Cerebellar nuclear complex (tissue), 1 donor: ENCODE data around the gene CPB2.

Experiments
- DNase-seq, 2 experiments: peaks; one replicate each; lab custom pipeline; 2025; lab: John Stamatoyannopoulos, UW

CPB2 gene

GRCh38 chr13:46104868-46105267 is at the start of gene CPB2:
TSS of gene CPB2 (minus strand) at chr13:46105033. CDS start at chr13:46105009, 24 bp downstream.
- DNase-seq, result no peak

- no peak for DNase-seq
Measured at GRCh38 chr13:46154136-46154801, 49.4 kb upstream of the CPB2 start.

GRCh38 chr13:46152627-46153328 is 47.9 kb upstream of the CPB2 start:
- DNase-seq, result no peak

GRCh38 chr13:46150134-46150693 is 45.4 kb upstream of the CPB2 start:
- no peak for DNase-seq

GRCh38 chr13:46149272-46150133 is 44.7 kb upstream of the CPB2 start:
- no peak for DNase-seq

GRCh38 chr13:46146898-46147297 is 42.1 kb upstream of the CPB2 start:
- DNase-seq, result no peak

- no peak for DNase-seq
Measured at GRCh38 chr13:46145950-46146349, 41.1 kb upstream of the CPB2 start.

- no peak for DNase-seq
Measured at GRCh38 chr13:46145135-46145534, 40.3 kb upstream of the CPB2 start.

GRCh38 chr13:46143184-46143701 is 38.4 kb upstream of the CPB2 start:
- no peak for DNase-seq

- DNase-seq, result no peak
Measured at GRCh38 chr13:46142776-46143175, 37.9 kb upstream of the CPB2 start.

GRCh38 chr13:46140044-46140443 is 35.2 kb upstream of the CPB2 start:
- DNase-seq, result no peak

- no peak for DNase-seq
Measured at GRCh38 chr13:46137627-46138317, 32.9 kb upstream of the CPB2 start.

- no peak for DNase-seq
Measured at GRCh38 chr13:46136688-46137087, 31.9 kb upstream of the CPB2 start.

- DNase-seq, result no peak
Measured at GRCh38 chr13:46134961-46135522, 30.2 kb upstream of the CPB2 start.

- DNase-seq, result no peak
Measured at GRCh38 chr13:46134494-46134893, 29.7 kb upstream of the CPB2 start.

- DNase-seq, result no peak
Measured at GRCh38 chr13:46132109-46132508, 27.3 kb upstream of the CPB2 start.

GRCh38 chr13:46131705-46132104 is 26.9 kb upstream of the CPB2 start:
- no peak for DNase-seq

- no peak for DNase-seq
Measured at GRCh38 chr13:46129955-46130618, 25.3 kb upstream of the CPB2 start.

GRCh38 chr13:46129124-46129523 is 24.3 kb upstream of the CPB2 start:
- no peak for DNase-seq

GRCh38 chr13:46127358-46128023 is 22.7 kb upstream of the CPB2 start:
- DNase-seq, result no peak
